WTC11 (cell line): ENCODE data around the gene GPA33. TPM values are rescaled to one million over a fixed set of nuclear protein-coding genes. Genes with fewer than 3 reads are reported as not detected.

Experiments used
- ATAC-seq: fragments of 200-7000 bp; cut with Tn5 transposase; 2 replicates; pipeline ENCODE4 v1.10.0; 2021; ENCODE audit warnings: mild to moderate bottlenecking, moderate library complexity
- CTCF ChIA-PET: fragments of 300-600 bp; sonication (Branson Sonifier 250); formaldehyde crosslinking; loops from one replicate; lab custom pipeline; 2021; ENCODE audit warnings: antibody characterized with exemption; lab: Charles Lee
- POLR2A ChIA-PET: fragments of 350-600 bp; sonication (Branson Sonifier 250); formaldehyde crosslinking; loops from one replicate; lab custom pipeline; 2021; ENCODE audit warnings: antibody characterized with exemption; lab: Charles Lee
- DNase-seq: peaks from one replicate; pipeline ENCODE4 v3.0.0; 2021; ENCODE audit warnings: low spot score
- H3K27ac Mint-ChIP-seq: 2 replicates; pipeline ENCODE4 v1.8.0; 2021; ENCODE audit warnings: mixed read lengths
- H3K27me3 Mint-ChIP-seq: 2 replicates; pipeline ENCODE4 v1.8.0; 2021; ENCODE audit warnings: low read depth, mild to moderate bottlenecking, moderate library complexity, mixed read lengths
- H3K36me3 Mint-ChIP-seq: 2 replicates; pipeline ENCODE4 v1.8.0; 2021; ENCODE audit warnings: mixed read lengths
- H3K4me1 Mint-ChIP-seq: 2 replicates; pipeline ENCODE4 v1.8.0; 2022; ENCODE audit warnings: mixed read lengths
- H3K4me3 Mint-ChIP-seq: 2 replicates; pipeline ENCODE4 v1.8.0; 2021; ENCODE audit warnings: mild to moderate bottlenecking, moderate library complexity, mixed read lengths
- H3K9me3 Mint-ChIP-seq: 2 replicates; pipeline ENCODE4 v1.8.0; 2021; ENCODE audit warnings: mixed read lengths
- AR ChIP-seq: fragments of 250-450 bp; sonication (Bioruptor Pico); IDR thresholded peaks from 2 replicates; pipeline ENCODE4 v1.9.0; 2021; ENCODE audit warnings: mild to moderate bottlenecking
- ARID4B ChIP-seq: sonication (generic); formaldehyde crosslinking; IDR thresholded peaks from 2 replicates; pipeline ENCODE4 v1.8.0; 2023; ENCODE audit warnings: missing genetic modification reagents, mild to moderate bottlenecking, borderline replicate concordance
- CBFB ChIP-seq: sonication (generic); formaldehyde crosslinking; IDR thresholded peaks from 2 replicates; pipeline ENCODE4 v1.8.1; 2022; ENCODE audit warnings: mild to moderate bottlenecking, low read depth, missing genetic modification reagents
- CREM ChIP-seq: sonication (generic); formaldehyde crosslinking; IDR thresholded peaks from 2 replicates; pipeline ENCODE4 v1.8.1; 2022; ENCODE audit warnings: mild to moderate bottlenecking, missing genetic modification reagents, moderate library complexity
- CTCF ChIP-seq: fragments of 200-600 bp; IDR thresholded peaks from 2 replicates; pipeline ENCODE4 v1.8.0; 2022; ENCODE audit warnings: antibody characterized with exemption
- EMX1 ChIP-seq: fragments of 250-450 bp; sonication (Bioruptor Pico); IDR thresholded peaks from 2 replicates; pipeline ENCODE4 v1.8.0; 2021; ENCODE audit warnings: mild to moderate bottlenecking
- GTF2I ChIP-seq: fragments of 250-450 bp; sonication (Bioruptor Pico); conservative IDR thresholded peaks from 2 replicates; pipeline ENCODE4 v1.4.0; 2021; ENCODE audit warnings: mild to moderate bottlenecking
- HMGXB4 ChIP-seq: sonication (generic); formaldehyde crosslinking; IDR thresholded peaks from 2 replicates; pipeline ENCODE4 v1.8.1; 2023; ENCODE audit warnings: mild to moderate bottlenecking, moderate library complexity, missing genetic modification reagents
- IRF1 ChIP-seq: sonication (generic); formaldehyde crosslinking; IDR thresholded peaks from 2 replicates; pipeline ENCODE4 v1.8.0; 2023; ENCODE audit warnings: missing genetic modification reagents
- MYBL2 ChIP-seq: sonication (generic); formaldehyde crosslinking; IDR thresholded peaks from 2 replicates; pipeline ENCODE4 v1.8.1; 2023; ENCODE audit warnings: mild to moderate bottlenecking, moderate library complexity, missing genetic modification reagents
- OVOL2 ChIP-seq: fragments of 250-450 bp; sonication (Bioruptor Pico); IDR thresholded peaks from 2 replicates; pipeline ENCODE4 v1.9.0; 2021; ENCODE audit warnings: mild to moderate bottlenecking, borderline replicate concordance
- SMAD4 ChIP-seq: sonication (generic); formaldehyde crosslinking; IDR thresholded peaks from 2 replicates; pipeline ENCODE4 v1.8.0; 2022; ENCODE audit warnings: mild to moderate bottlenecking, missing genetic modification reagents
- STAT6 ChIP-seq: sonication (generic); formaldehyde crosslinking; conservative IDR thresholded peaks from 2 replicates; pipeline ENCODE4 v1.8.1; 2023; ENCODE audit warnings: mild to moderate bottlenecking, low read depth, missing genetic modification reagents, moderate library complexity
- TP53 ChIP-seq: sonication (generic); formaldehyde crosslinking; IDR thresholded peaks from 2 replicates; pipeline ENCODE4 v1.8.1; 2023; ENCODE audit warnings: mild to moderate bottlenecking, missing genetic modification reagents
- ZNF138 ChIP-seq: sonication (generic); formaldehyde crosslinking; conservative IDR thresholded peaks from 2 replicates; pipeline ENCODE4 v1.8.1; 2022; ENCODE audit warnings: mild to moderate bottlenecking, moderate library complexity, missing genetic modification reagents
- ZNF219 ChIP-seq: sonication (generic); formaldehyde crosslinking; IDR thresholded peaks from 2 replicates; pipeline ENCODE4 v1.8.0; 2023; ENCODE audit warnings: missing genetic modification reagents, mild to moderate bottlenecking, borderline replicate concordance
- ZNF423 ChIP-seq: fragments of 250-450 bp; sonication (Bioruptor Pico); IDR thresholded peaks from 2 replicates; pipeline ENCODE4 v2.1.2; 2022; ENCODE audit warnings: mild to moderate bottlenecking, moderate library complexity
- ZSCAN18 ChIP-seq: fragments of 250-450 bp; sonication (Bioruptor Pico); IDR thresholded peaks from 2 replicates; pipeline ENCODE4 v2.1.2; 2022; ENCODE audit warnings: mild to moderate bottlenecking, moderate library complexity
- total RNA-seq: library from RNA; stranded (reverse); gene quantifications from 3 replicates; pipeline ENCODE4 v1.2.3, GENCODE V29; 2021

The GPA33 gene
- total RNA-seq, 1 experiment from 2014 or later, result 0.63 TPM

GRCh38 chr1:167083066-167083665, 7.0 kb downstream of the GPA33 start:
- Mint-ChIP-seq H3K4me3 (no peak overlapping the region), H3K36me3 (no peaks in the 10 kb centered on the region), H3K4me1 (peaks cover 8% of the 10 kb centered on the region), H3K27ac (no peak overlapping the region), H3K9me3 (no peaks in the 10 kb centered on the region), H3K27me3 (peaks cover 5% of the 10 kb centered on the region)
- ChIA-PET POLR2A (no interaction called here), CTCF (interaction anchor here (1.2 to 3.6 kb wide), 3 partner anchors 40 to 137 kb away, joined by 4 to 11 read pairs (median 5); partner anchors contain the start of gene POU2F1)
- DNase-seq, result no peak
- no peak for TF ChIP-seq CBFB
- no peak for TF ChIP-seq TP53 (CRISPR knock-in tag)
- TF ChIP-seq GTF2I (CRISPR knock-in tag), result no peak
- no peak for TF ChIP-seq ZNF138 (CRISPR knock-in tag)
- no peak for TF ChIP-seq ARID4B (CRISPR knock-in tag)
- no peak for ATAC-seq

- CTCF ChIA-PET, result interaction anchor here (0.5 to 3.6 kb wide), 5 partner anchors 23 to 282 kb away, joined by 3 to 11 read pairs (median 4); partner anchors contain the start of gene POU2F1
- DNase-seq, result no peak
- Mint-ChIP-seq H3K4me3 (no peak overlapping the region), H3K27ac (no peak overlapping the region), H3K27me3 (peaks cover 5% of the 10 kb centered on the region), H3K36me3 (no peaks in the 10 kb centered on the region), H3K4me1 (peaks cover 8% of the 10 kb centered on the region), H3K9me3 (no peaks in the 10 kb centered on the region)
- POLR2A ChIA-PET, result no interaction called here
- no peak for ATAC-seq
- TF ChIP-seq GTF2I (CRISPR knock-in tag) (no peak), OVOL2 (CRISPR knock-in tag) (no peak), CREM (CRISPR knock-in tag) (no peak), MYBL2 (CRISPR knock-in tag) (no peak), ZNF138 (CRISPR knock-in tag) (no peak), ZNF219 (CRISPR knock-in tag) (no peak), STAT6 (no peak), SMAD4 (CRISPR knock-in tag) (no peak), ZSCAN18 (CRISPR knock-in tag) (no peak), AR (CRISPR knock-in tag) (no peak), HMGXB4 (CRISPR knock-in tag) (no peak), ZNF423 (no peak), EMX1 (CRISPR knock-in tag) (no peak), IRF1 (CRISPR knock-in tag) (no peak), CTCF (no peak)
Observed at GRCh38 chr1:167082511-167083027, 7.6 kb downstream of the GPA33 start.
